Uterine smooth muscle cell (primary cell): ENCODE data around the gene PGLYRP2. TPM values are rescaled to one million over a fixed set of nuclear protein-coding genes. Genes with fewer than 3 reads are reported as not detected.

Experiments
- total RNA-seq: library from RNA; depleted of rRNA; stranded (reverse); fragments of >200 nt; gene quantifications from 2 replicates; pipeline ENCODE4 v1.2.3, GENCODE V29; 2014

PGLYRP2 gene
- total RNA-seq: not detected in 2 replicates

GRCh38 chr19:15479391-15480345 is at the start of gene PGLYRP2:
Gene PGLYRP2, minus strand, starts transcription at chr19:15479501. Its CDS starts 130 bp downstream, at chr19:15479371.

GRCh38 chr19:15508035-15508710 is 28.9 kb upstream of the PGLYRP2 start, which contains the start of gene CYP4F22:
Gene CYP4F22, plus strand, starts transcription at chr19:15508525. Its CDS starts 16,812 bp downstream, at chr19:15525337.

GRCh38 chr19:15464394-15465385 is 14.6 kb downstream of the PGLYRP2 start, which contains the start of gene RASAL3:
Gene RASAL3, minus strand, starts transcription at chr19:15464544. Its CDS starts 186 bp downstream, at chr19:15464358.

GRCh38 chr19:15449620-15450527 is 29.4 kb downstream of the PGLYRP2 start, which contains the start of gene WIZ:
Gene WIZ, minus strand, starts transcription at chr19:15449956. Its CDS starts 1,649 bp downstream, at chr19:15448307.

Other genes starting within 250 kb of the PGLYRP2 start
- gene EPHX3, start 247.1 kb downstream of the PGLYRP2 start, total RNA-seq: not detected in 2 replicates
- gene BRD4, start 147.0 kb downstream of the PGLYRP2 start, total RNA-seq: 17.6 and 19.2 TPM in 2 replicates
- gene AKAP8, start 99.7 kb downstream of the PGLYRP2 start, total RNA-seq: 13.5 and 20.3 TPM in 2 replicates
- gene AKAP8L, start 60.5 kb downstream of the PGLYRP2 start, total RNA-seq: 71.9 and 76.0 TPM in 2 replicates
- 6.2 and 8.5 TPM in 2 replicates for gene WIZ, start 29.5 kb downstream of the PGLYRP2 start, total RNA-seq
- gene RASAL3, start 15.0 kb downstream of the PGLYRP2 start, total RNA-seq: 0.12 TPM in 1 of 2 replicates, not detected in the other
- not detected in 2 replicates for gene CYP4F22, start 29.0 kb upstream of the PGLYRP2 start, total RNA-seq
- under 0.01 TPM in 1 of 2 replicates, not detected in the other for gene CYP4F8, start 135.7 kb upstream of the PGLYRP2 start, total RNA-seq
- gene CYP4F3, start 161.4 kb upstream of the PGLYRP2 start, total RNA-seq: not detected in 2 replicates
- gene CYP4F12, start 193.6 kb upstream of the PGLYRP2 start, total RNA-seq: not detected in 2 replicates
- not detected in 2 replicates for gene OR10H2, start 248.5 kb upstream of the PGLYRP2 start, total RNA-seq